Left ventricle myocardium inferior (tissue), 1 donor: Measurements from ENCODE around the gene ITGB7. TPM values are rescaled to one million over a fixed set of nuclear protein-coding genes. Genes with fewer than 3 reads are reported as not detected.

ENCODE experiments used
- DNase-seq: peaks from one replicate; pipeline ENCODE4 v3.0.0-alpha.2; 2020
- H3K27ac ChIP-seq: fragments of 200-600 bp; replicated peaks from 2 replicates; pipeline ENCODE4 v1.8.0; 2021
- H3K27me3 ChIP-seq: fragments of 200-600 bp; 2 replicates; pipeline ENCODE4 v1.8.0; 2021; ENCODE audit warnings: low read depth
- H3K36me3 ChIP-seq: fragments of 200-600 bp; 2 replicates; pipeline ENCODE4 v1.8.0; 2021
- H3K4me1 ChIP-seq: fragments of 200-600 bp; 2 replicates; pipeline ENCODE4 v1.8.0; 2021
- H3K4me3 ChIP-seq: fragments of 200-600 bp; 2 replicates; pipeline ENCODE4 v1.8.0; 2021; ENCODE audit warnings: mild to moderate bottlenecking, moderate library complexity
- H3K9me3 ChIP-seq: fragments of 200-600 bp; replicated peaks from 2 replicates; pipeline ENCODE4 v1.8.0; 2021
- intact Hi-C: fragments of 100-400 bp; cut with micrococcal nuclease; formaldehyde crosslinking; loops from one replicate; pipeline ENCODE4 v1.11.0; 2022
- total RNA-seq: library from RNA; stranded (reverse); fragmentation: NEBNext Ultra II Directional; extraction: Animal tissue kit (Norgen Biotek cat#: 25700); gene quantifications from one replicate; pipeline ENCODE4 v1.2.1, GENCODE V29; 2021
- TF ChIP-seq, protein P1 (sequence below): fragments of 200-600 bp; IDR thresholded peaks from 2 replicates; pipeline ENCODE4 v1.8.0; 2021; ENCODE audit warnings: antibody characterized with exemption, mild to moderate bottlenecking, borderline replicate concordance
- donor health status: DM: no; HTN: yes; CAD: no; lungs with severe emphysema.

ITGB7 gene
- total RNA-seq, 1 donor from 2014 or later, result 1.1 TPM

- H3K4me3 ChIP-seq, result peak overlapping the region; percentile 84
- DNase-seq, result peak; percentile 42
- H3K4me1 ChIP-seq, result peaks cover 91% of the 10 kb centered on the region
- H3K27me3 ChIP-seq, result no peaks in the 10 kb centered on the region
- TF ChIP-seq, protein P1, sequence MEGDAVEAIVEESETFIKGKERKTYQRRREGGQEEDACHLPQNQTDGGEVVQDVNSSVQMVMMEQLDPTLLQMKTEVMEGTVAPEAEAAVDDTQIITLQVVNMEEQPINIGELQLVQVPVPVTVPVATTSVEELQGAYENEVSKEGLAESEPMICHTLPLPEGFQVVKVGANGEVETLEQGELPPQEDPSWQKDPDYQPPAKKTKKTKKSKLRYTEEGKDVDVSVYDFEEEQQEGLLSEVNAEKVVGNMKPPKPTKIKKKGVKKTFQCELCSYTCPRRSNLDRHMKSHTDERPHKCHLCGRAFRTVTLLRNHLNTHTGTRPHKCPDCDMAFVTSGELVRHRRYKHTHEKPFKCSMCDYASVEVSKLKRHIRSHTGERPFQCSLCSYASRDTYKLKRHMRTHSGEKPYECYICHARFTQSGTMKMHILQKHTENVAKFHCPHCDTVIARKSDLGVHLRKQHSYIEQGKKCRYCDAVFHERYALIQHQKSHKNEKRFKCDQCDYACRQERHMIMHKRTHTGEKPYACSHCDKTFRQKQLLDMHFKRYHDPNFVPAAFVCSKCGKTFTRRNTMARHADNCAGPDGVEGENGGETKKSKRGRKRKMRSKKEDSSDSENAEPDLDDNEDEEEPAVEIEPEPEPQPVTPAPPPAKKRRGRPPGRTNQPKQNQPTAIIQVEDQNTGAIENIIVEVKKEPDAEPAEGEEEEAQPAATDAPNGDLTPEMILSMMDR, result no peak
- intact Hi-C loops, result no loop called here
- peaks cover 9% of the 10 kb centered on the region for H3K36me3 ChIP-seq
- H3K9me3 ChIP-seq, result no peaks in the 10 kb centered on the region
- peak overlapping the region; percentile 100 for H3K27ac ChIP-seq
These were observed 11.7 kb upstream of the ITGB7 start for GRCh38 chr12:53218551-53219291.

- intact Hi-C loops, result no loop called here
- TF ChIP-seq, protein P1, result no peak
- Histone ChIP-seq H3K4me3 (peak overlapping the region; percentile 84), H3K36me3 (peaks cover 17% of the 10 kb centered on the region), H3K4me1 (peaks cover 91% of the 10 kb centered on the region), H3K27me3 (no peaks in the 10 kb centered on the region), H3K9me3 (no peaks in the 10 kb centered on the region), H3K27ac (peak overlapping the region; percentile 100)
- DNase-seq, result no peak
These were observed 10.9 kb upstream of the ITGB7 start for GRCh38 chr12:53217931-53218307.

DNA sequence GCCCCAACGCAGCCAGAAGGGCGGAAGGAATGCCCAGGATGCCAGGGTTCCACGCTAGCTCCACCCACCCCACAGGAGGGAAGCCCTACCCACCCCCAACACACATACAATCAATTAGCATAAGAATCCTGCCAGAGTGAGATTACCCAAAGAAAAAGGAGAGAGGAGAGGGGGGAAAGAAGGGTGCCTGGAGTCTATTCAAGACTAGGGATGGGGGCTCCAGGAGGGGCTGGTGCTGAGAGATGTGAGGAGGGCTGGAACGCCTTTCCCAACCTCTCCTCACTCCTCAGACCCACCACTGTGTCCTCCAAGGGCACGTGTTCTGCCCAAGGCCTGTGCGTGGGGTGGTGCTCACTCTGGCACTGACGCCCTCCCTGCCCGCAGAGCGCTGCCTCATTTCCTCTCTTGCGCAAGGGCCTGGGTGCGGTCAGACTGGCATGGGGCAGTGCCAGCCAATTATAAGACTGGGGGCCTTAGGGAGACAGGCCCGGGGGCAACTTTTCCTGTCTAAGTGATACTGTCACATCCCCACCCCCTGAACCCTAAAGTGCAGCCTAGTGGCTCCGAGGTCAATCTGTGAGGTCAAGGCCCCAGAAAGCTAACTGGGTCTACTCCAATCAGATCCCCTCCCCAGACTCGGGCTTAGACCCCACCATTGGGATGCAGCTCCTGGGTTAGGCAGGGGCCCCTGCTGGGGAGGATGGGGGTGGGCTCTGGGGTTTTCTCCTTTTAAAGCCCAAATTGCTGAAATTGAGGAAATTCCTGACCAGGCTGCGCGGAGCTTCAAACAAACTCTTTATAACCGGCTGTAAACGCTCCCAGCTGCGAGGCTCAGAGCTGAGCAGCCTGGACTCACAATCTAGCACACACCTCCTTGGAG, 10.2 kb upstream of the ITGB7 start:
- Histone ChIP-seq H3K36me3 (peaks cover 23% of the 10 kb centered on the region), H3K27me3 (no peaks in the 10 kb centered on the region), H3K9me3 (no peaks in the 10 kb centered on the region), H3K4me3 (peak overlapping the region; percentile 84), H3K4me1 (peaks cover 89% of the 10 kb centered on the region), H3K27ac (peak overlapping the region; percentile 100)
- intact Hi-C loops, result no loop called here
- DNase-seq, result peak; percentile 43
- TF ChIP-seq, protein P1, result no peak

DNA sequence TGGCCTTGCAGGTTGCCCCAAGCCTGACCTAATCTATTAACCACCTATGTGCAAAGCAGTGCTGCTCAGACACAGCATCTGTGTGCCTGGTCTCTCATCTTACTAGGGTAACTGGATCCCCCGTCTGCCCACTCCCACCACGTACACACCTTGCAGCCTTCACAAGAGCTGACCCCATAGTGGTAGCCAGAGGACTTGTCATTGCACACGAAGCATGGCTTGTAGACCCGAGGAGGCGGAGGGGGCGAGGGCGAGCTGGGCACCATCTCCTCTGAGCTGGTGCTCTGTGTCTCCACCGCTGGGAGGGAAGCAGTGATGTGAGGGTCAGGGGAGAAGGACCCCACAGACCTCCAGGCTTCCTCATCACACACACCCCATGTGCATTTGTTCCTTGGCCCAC, 8.4 kb upstream of the ITGB7 start:
- H3K4me3 ChIP-seq, result no peak overlapping the region
- no peaks in the 10 kb centered on the region for H3K9me3 ChIP-seq
- H3K27me3 ChIP-seq, result no peaks in the 10 kb centered on the region
- TF ChIP-seq, protein P1, result no peak
- intact Hi-C loops, result no loop called here
- DNase-seq, result no peak
- H3K4me1 ChIP-seq, result peaks cover 81% of the 10 kb centered on the region
- H3K27ac ChIP-seq, result peak overlapping the region; percentile 100
- peaks cover 41% of the 10 kb centered on the region for H3K36me3 ChIP-seq

- TF ChIP-seq, protein P1, result no peak
- Histone ChIP-seq H3K9me3 (no peaks in the 10 kb centered on the region), H3K4me3 (peak overlapping the region; percentile 56), H3K27me3 (no peaks in the 10 kb centered on the region), H3K27ac (peak overlapping the region; percentile 100), H3K4me1 (peaks cover 77% of the 10 kb centered on the region), H3K36me3 (peaks cover 47% of the 10 kb centered on the region)
- intact Hi-C loops, result loop anchor here (5.0 kb wide), 1 partner anchor 72 kb away; no protein-coding TSS in a partner anchor
- DNase-seq, result peak; percentile 84
These were observed 7.8 kb upstream of the ITGB7 start for GRCh38 chr12:53214687-53215455.
